GM18951 (cell line): Measurements from ENCODE around the gene SNX15.

Source experiments
- POLR2A ChIP-seq: IDR thresholded peaks from 4 replicates; pipeline ENCODE4 v1.6.1; 2011; ENCODE audit warnings: mild to moderate bottlenecking; ENCODE audit not compliant: insufficient read length, insufficient read depth; ENCODE audit errors: extremely low read depth
- in situ Hi-C: fragments of 300-500 bp; cut with MboI; formaldehyde crosslinking; loops from one replicate; pipeline ENCODE4 v1.12.0; 2022; ENCODE audit warnings: low sequenced_read_pairs, mixed read lengths, inconsistent platforms; ENCODE audit not compliant: unreplicated experiment

SNX15 gene

GRCh38 chr11:65032216-65032615 is 5.0 kb downstream of the SNX15 start:
- in situ Hi-C loops: no loop called here
- TF ChIP-seq POLR2A: no peak

- no peak for TF ChIP-seq POLR2A
- in situ Hi-C loops: no loop called here
Measured at GRCh38 chr11:65034423-65034822, 7.2 kb downstream of the SNX15 start.

GRCh38 chr11:65035579-65035978 is 8.3 kb downstream of the SNX15 start:
- TF ChIP-seq POLR2A: no peak
- in situ Hi-C loops: no loop called here

- in situ Hi-C loops: no loop called here
- TF ChIP-seq POLR2A: no peak
Measured at GRCh38 chr11:65036931-65037330, 9.7 kb downstream of the SNX15 start.

- in situ Hi-C loops: no loop called here
Measured at GRCh38 chr11:65040520-65040846, 13.2 kb downstream of the SNX15 start.

GRCh38 chr11:65040847-65041622 is 13.8 kb downstream of the SNX15 start, which contains the start of gene SAC3D1:
Gene SAC3D1 (plus strand): TSS chr11:65041210. CDS start chr11:65041293, 83 bp downstream.
- in situ Hi-C loops: no loop called here
- TF ChIP-seq POLR2A: peak; percentile 66

More at GRCh38 chr11:65040520-65040846, 13.2 kb downstream of the SNX15 start:
- no peak for TF ChIP-seq POLR2A

- TF ChIP-seq POLR2A: no peak
- in situ Hi-C loops: no loop called here
Measured at GRCh38 chr11:65042891-65043290, 15.7 kb downstream of the SNX15 start.

GRCh38 chr11:65043881-65044501 is 16.8 kb downstream of the SNX15 start:
- no peak for TF ChIP-seq POLR2A
- in situ Hi-C loops: no loop called here

GRCh38 chr11:65045061-65045460 is 17.8 kb downstream of the SNX15 start:
- no peak for TF ChIP-seq POLR2A
- in situ Hi-C loops: no loop called here

GRCh38 chr11:65045728-65046127 is 18.5 kb downstream of the SNX15 start:
- TF ChIP-seq POLR2A: no peak
- in situ Hi-C loops: no loop called here

- in situ Hi-C loops: no loop called here
Measured at GRCh38 chr11:65047581-65048422, 20.6 kb downstream of the SNX15 start.

GRCh38 chr11:65051398-65051858 is 24.2 kb downstream of the SNX15 start:
- TF ChIP-seq POLR2A: no peak
- in situ Hi-C loops: no loop called here

More at GRCh38 chr11:65047581-65048422, 20.6 kb downstream of the SNX15 start:
- TF ChIP-seq POLR2A: no peak

GRCh38 chr11:65053827-65054508 is 26.7 kb downstream of the SNX15 start:
- no peak for TF ChIP-seq POLR2A
- in situ Hi-C loops: no loop called here
